IPS DF 6.9 (cell line): ENCODE measurements around the gene SUCLG2.

Experiments used
- DNase-seq: peaks from one replicate; pipeline ENCODE4 v3.0.0-alpha.2; 2013; ENCODE audit warnings: low read depth, low spot score
- H3K27ac ChIP-seq: one replicate; pipeline ENCODE4 v1.5.1; 2013; ENCODE audit warnings: low read length, control low read depth
- H3K27me3 ChIP-seq: 2 replicates; pipeline ENCODE4 v1.6.1; 2013; ENCODE audit warnings: mild to moderate bottlenecking, low read length; ENCODE audit not compliant: control insufficient read depth, insufficient read depth
- H3K36me3 ChIP-seq: 2 replicates; pipeline ENCODE4 v1.6.1; 2013; ENCODE audit warnings: low read length; ENCODE audit not compliant: control insufficient read depth, insufficient read depth
- H3K4me1 ChIP-seq: 2 replicates; pipeline ENCODE4 v1.6.1; 2013; ENCODE audit warnings: low read length; ENCODE audit not compliant: control insufficient read depth, insufficient read depth
- H3K4me3 ChIP-seq: 2 replicates; pipeline ENCODE4 v1.5.1; 2013; ENCODE audit warnings: mild to moderate bottlenecking, low read length
- H3K9me3 ChIP-seq: 2 replicates; pipeline ENCODE4 v1.6.1; 2013; ENCODE audit warnings: low read length, inconsistent platforms; ENCODE audit not compliant: control insufficient read depth, insufficient read depth
- WGBS: extraction: QIAGEN DNeasy Blood & Tissue Kit; methylation state at CpG from one replicate; pipeline ENCODE4 v1.1.7; 2013; ENCODE audit warnings: mixed read lengths, missing lambda C conversion rate; ENCODE audit not compliant: insufficient read length, insufficient coverage; 5-methylcytosine and 5-hydroxymethylcytosine counted together

Gene SUCLG2

DNA sequence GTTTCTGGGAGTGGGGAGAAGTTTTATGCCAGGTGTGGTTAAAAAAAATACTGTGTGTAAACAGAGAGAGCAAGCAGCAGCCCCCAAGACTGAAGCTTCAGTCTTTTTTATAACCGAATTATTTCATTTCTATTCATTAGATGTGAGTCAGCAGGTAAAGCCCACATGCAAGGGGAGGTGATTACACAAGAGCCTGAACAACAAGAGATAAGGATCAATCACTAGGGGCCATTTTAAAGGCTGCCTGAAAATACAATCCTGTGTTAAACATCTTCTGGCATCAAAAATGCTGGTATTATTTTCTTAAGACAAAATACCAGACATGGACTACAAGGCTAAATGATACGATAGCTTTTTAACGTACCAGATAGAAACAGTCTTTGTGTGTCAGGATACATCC is 217.3 kb downstream of the SUCLG2 start:
- H3K4me1 ChIP-seq: no peaks in the 10 kb centered on the region
- no CpG with 5 or more reads among the region's 3 CpGs for WGBS
- no peak for DNase-seq
- H3K4me3 ChIP-seq: no peak overlapping the region
- no peaks in the 10 kb centered on the region for H3K27me3 ChIP-seq
- H3K36me3 ChIP-seq: no peaks in the 10 kb centered on the region
- H3K27ac ChIP-seq: no peak overlapping the region
- no peaks in the 10 kb centered on the region for H3K9me3 ChIP-seq

- Histone ChIP-seq H3K27ac (no peak overlapping the region), H3K27me3 (no peaks in the 10 kb centered on the region), H3K4me1 (no peaks in the 10 kb centered on the region), H3K9me3 (no peaks in the 10 kb centered on the region), H3K4me3 (no peak overlapping the region), H3K36me3 (no peaks in the 10 kb centered on the region)
- DNase-seq: no peak
- WGBS: no CpG with 5 or more reads among the region's 4 CpGs
These were observed 221.3 kb downstream of the SUCLG2 start for GRCh38 chr3:67433109-67433508.

DNA sequence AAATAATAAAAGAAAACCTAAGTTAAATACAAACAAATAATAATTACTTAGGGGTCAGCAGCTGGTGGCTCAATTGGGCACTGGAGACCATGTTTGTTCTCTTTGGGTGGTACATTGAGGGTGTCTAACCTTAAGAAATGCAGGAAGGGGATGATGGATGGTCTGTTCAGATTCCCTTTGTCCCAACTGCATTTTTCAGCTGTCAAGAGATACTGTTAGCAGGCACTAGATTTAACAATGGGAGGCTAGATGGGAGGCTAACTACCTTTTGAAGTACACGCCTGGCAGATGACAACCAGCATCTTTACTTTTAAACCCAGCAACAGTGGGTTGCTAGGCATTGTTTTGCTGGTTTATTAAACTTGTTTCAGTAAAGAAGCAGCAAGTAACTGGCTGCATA is 222.5 kb downstream of the SUCLG2 start:
- no peaks in the 10 kb centered on the region for H3K4me1 ChIP-seq
- no peak overlapping the region for H3K27ac ChIP-seq
- no peaks in the 10 kb centered on the region for H3K36me3 ChIP-seq
- no peaks in the 10 kb centered on the region for H3K27me3 ChIP-seq
- no peak for DNase-seq
- H3K4me3 ChIP-seq: no peak overlapping the region
- H3K9me3 ChIP-seq: no peaks in the 10 kb centered on the region
- no CpG with 5 or more reads among the region's 1 CpG for WGBS

- Histone ChIP-seq H3K36me3 (no peaks in the 10 kb centered on the region), H3K27ac (no peak overlapping the region)
These were observed 230.7 kb downstream of the SUCLG2 start for GRCh38 chr3:67423722-67424121.

GRCh38 chr3:67421912-67422311 is 232.5 kb downstream of the SUCLG2 start:
- Histone ChIP-seq H3K4me1 (peaks cover 1% of the 10 kb centered on the region; the same call in 1 of the 2 replicates), H3K4me3 (no peak overlapping the region), H3K27ac (no peak overlapping the region), H3K36me3 (no peaks in the 10 kb centered on the region), H3K9me3 (no peaks in the 10 kb centered on the region), H3K27me3 (no peaks in the 10 kb centered on the region; the same call in 1 of the 2 replicates)
- no CpG with 5 or more reads among the region's 1 CpG for WGBS
- DNase-seq: no peak

More at GRCh38 chr3:67423722-67424121, 230.7 kb downstream of the SUCLG2 start:
- no peaks in the 10 kb centered on the region; the same call in 1 of the 2 replicates for H3K27me3 ChIP-seq
- no peak for DNase-seq
- peaks cover 1% of the 10 kb centered on the region; the same call in 1 of the 2 replicates for H3K4me1 ChIP-seq
- no peak overlapping the region for H3K4me3 ChIP-seq
- H3K9me3 ChIP-seq: no peaks in the 10 kb centered on the region

- Histone ChIP-seq H3K4me3 (no peak overlapping the region), H3K36me3 (no peaks in the 10 kb centered on the region), H3K27ac (no peak overlapping the region), H3K27me3 (no peaks in the 10 kb centered on the region; the same call in 1 of the 2 replicates), H3K9me3 (no peaks in the 10 kb centered on the region), H3K4me1 (no peaks in the 10 kb centered on the region)
- no peak for DNase-seq
These were observed 234.6 kb downstream of the SUCLG2 start for GRCh38 chr3:67419779-67420178.

- WGBS: no CpG with 5 or more reads among the region's 2 CpGs
- Histone ChIP-seq H3K9me3 (no peaks in the 10 kb centered on the region), H3K36me3 (no peaks in the 10 kb centered on the region), H3K27me3 (no peaks in the 10 kb centered on the region; the same call in 1 of the 2 replicates), H3K4me1 (no peaks in the 10 kb centered on the region), H3K4me3 (no peak overlapping the region), H3K27ac (no peak overlapping the region)
- DNase-seq: no peak
These were observed 235.2 kb downstream of the SUCLG2 start for GRCh38 chr3:67419218-67419529.

GRCh38 chr3:67418426-67419217 is 235.8 kb downstream of the SUCLG2 start:
- no peak for DNase-seq
- H3K9me3 ChIP-seq: no peaks in the 10 kb centered on the region
- no CpG with 5 or more reads among the region's 3 CpGs for WGBS
- H3K4me3 ChIP-seq: no peak overlapping the region
- H3K4me1 ChIP-seq: no peaks in the 10 kb centered on the region
- H3K36me3 ChIP-seq: no peaks in the 10 kb centered on the region
- H3K27ac ChIP-seq: no peak overlapping the region
- no peaks in the 10 kb centered on the region; the same call in 1 of the 2 replicates for H3K27me3 ChIP-seq

DNA sequence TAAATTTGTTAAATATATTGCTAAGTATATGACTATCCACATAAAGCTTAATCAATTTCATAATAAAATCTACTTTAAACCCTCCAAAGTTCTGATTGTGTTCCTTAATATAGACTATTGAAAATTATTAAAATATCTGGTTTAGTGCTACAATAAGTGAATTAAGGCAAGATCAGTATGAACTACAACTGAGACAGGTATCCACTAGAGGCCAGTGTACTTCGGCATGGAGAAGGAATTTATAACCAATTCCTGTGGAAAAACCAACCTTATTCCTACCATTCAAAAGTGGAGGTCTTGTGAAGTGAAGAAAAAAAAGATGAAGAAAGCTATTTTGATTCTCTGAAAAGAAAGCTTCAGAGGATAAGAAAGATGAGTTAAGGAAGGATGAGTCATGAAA is 237.7 kb downstream of the SUCLG2 start:
- Histone ChIP-seq H3K36me3 (no peaks in the 10 kb centered on the region), H3K4me1 (no peaks in the 10 kb centered on the region), H3K27me3 (no peaks in the 10 kb centered on the region), H3K4me3 (no peak overlapping the region), H3K9me3 (no peaks in the 10 kb centered on the region), H3K27ac (no peak overlapping the region)
- no peak for DNase-seq
- no CpG with 5 or more reads among the region's 1 CpG for WGBS

- WGBS: no CpG with 5 or more reads among the region's 1 CpG
- Histone ChIP-seq H3K4me1 (no peaks in the 10 kb centered on the region), H3K27ac (no peak overlapping the region), H3K4me3 (no peak overlapping the region), H3K27me3 (no peaks in the 10 kb centered on the region), H3K9me3 (no peaks in the 10 kb centered on the region), H3K36me3 (no peaks in the 10 kb centered on the region)
- no peak for DNase-seq
These were observed 238.9 kb downstream of the SUCLG2 start for GRCh38 chr3:67415511-67415910.

DNA sequence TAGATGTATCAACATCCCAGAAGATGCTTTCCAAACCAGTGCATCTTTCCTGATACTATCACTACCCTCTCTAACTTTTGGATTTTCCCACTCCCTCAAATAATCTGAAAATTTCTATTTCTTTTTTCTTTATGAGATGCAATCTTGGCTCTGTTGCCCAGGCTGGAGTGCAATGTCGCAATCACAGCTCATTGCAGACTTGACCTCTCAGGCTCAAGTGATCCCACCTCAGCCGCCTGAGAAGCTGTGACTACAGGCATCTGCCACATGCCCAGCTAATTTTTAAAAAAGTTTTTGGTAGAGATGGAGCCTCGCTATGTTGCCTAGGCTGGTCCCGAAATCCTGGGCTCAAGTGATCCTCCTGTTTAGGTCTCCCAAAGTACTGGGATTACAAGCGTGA is 239.7 kb downstream of the SUCLG2 start:
- no peak for DNase-seq
- Histone ChIP-seq H3K4me3 (no peak overlapping the region), H3K27me3 (no peaks in the 10 kb centered on the region), H3K27ac (no peak overlapping the region), H3K9me3 (no peaks in the 10 kb centered on the region), H3K36me3 (no peaks in the 10 kb centered on the region), H3K4me1 (no peaks in the 10 kb centered on the region)
- no CpG with 5 or more reads among the region's 5 CpGs for WGBS
